Smooth muscle cell (in vitro differentiated cells): ENCODE data around the gene ADAM33. TPM values are rescaled to one million over a fixed set of nuclear protein-coding genes. Genes with fewer than 3 reads are reported as not detected.

Experiments used
- DNase-seq: peaks from one replicate; lab custom pipeline; 2025; ENCODE audit not compliant: unreplicated experiment; lab: John Stamatoyannopoulos, UW
- H2AFZ ChIP-seq: fragments of 200-600 bp; sonication (generic); 2 replicates; pipeline ENCODE4 v1.6.0; 2016; ENCODE audit warnings: antibody characterized with exemption, low read depth, mild to moderate bottlenecking
- H3F3A ChIP-seq: fragments of 200-600 bp; sonication (generic); 2 replicates; pipeline ENCODE4 v1.6.0; 2017; ENCODE audit warnings: antibody characterized with exemption, low read depth
- H3K27ac ChIP-seq: fragments of 200-600 bp; sonication (generic); 2 replicates; pipeline ENCODE4 v1.5.1; 2016; ENCODE audit warnings: low read depth, mild to moderate bottlenecking
- H3K27me3 ChIP-seq: fragments of 200-600 bp; sonication (generic); 2 replicates; pipeline ENCODE4 v1.6.1; 2016; ENCODE audit warnings: low read depth, mild to moderate bottlenecking
- H3K36me3 ChIP-seq: fragments of 200-600 bp; sonication (generic); 2 replicates; pipeline ENCODE4 v1.5.1; 2016; ENCODE audit warnings: low read depth
- H3K4me1 ChIP-seq: fragments of 200-600 bp; sonication (generic); 2 replicates; pipeline ENCODE4 v1.5.1; 2016; ENCODE audit warnings: low read depth
- H3K4me2 ChIP-seq: fragments of 200-600 bp; sonication (generic); 2 replicates; pipeline ENCODE4 v1.6.0; 2016; ENCODE audit warnings: mild to moderate bottlenecking
- H3K4me3 ChIP-seq: fragments of 200-600 bp; sonication (generic); 2 replicates; pipeline ENCODE4 v1.5.1; 2016; ENCODE audit warnings: mild to moderate bottlenecking
- H3K79me2 ChIP-seq: fragments of 200-600 bp; sonication (generic); 2 replicates; pipeline ENCODE4 v1.6.0; 2016; ENCODE audit warnings: low read depth, mild to moderate bottlenecking
- H3K9ac ChIP-seq: fragments of 200-600 bp; sonication (generic); 2 replicates; pipeline ENCODE4 v1.6.0; 2016; ENCODE audit warnings: low read depth
- H3K9me3 ChIP-seq: fragments of 200-600 bp; sonication (generic); replicated peaks from 2 replicates; pipeline ENCODE4 v1.5.1; 2016; ENCODE audit warnings: low read depth
- H4K20me1 ChIP-seq: fragments of 200-600 bp; sonication (generic); 2 replicates; pipeline ENCODE4 v1.6.0; 2016; ENCODE audit warnings: low read depth
- CTCF ChIP-seq: fragments of 200-600 bp; sonication (generic); IDR thresholded peaks from 2 replicates; pipeline ENCODE4 v1.5.1; 2017; ENCODE audit warnings: borderline replicate concordance, mild to moderate bottlenecking, antibody characterized with exemption; ENCODE audit not compliant: insufficient read depth, poor library complexity, severe bottlenecking
- WGBS: methylation state at CpG from one replicate; pipeline ENCODE4 v1.1.7; 2016; ENCODE audit warnings: low lambda C conversion rate; 5-methylcytosine and 5-hydroxymethylcytosine counted together
- polyA plus RNA-seq: library from polyadenylated mRNA; unstranded; fragments of >200 nt; fragmentation: Nextera tagmentation; extraction: Ambion mirVana; gene quantifications from 2 replicates; pipeline ENCODE4 v1.2.1, GENCODE V29; 2016
- total RNA-seq: library from RNA; depleted of rRNA; stranded (reverse); fragments of >200 nt; gene quantifications from 2 replicates; pipeline ENCODE4 v1.2.3, GENCODE V29; 2014

ADAM33 gene
- total and polyA plus RNA-seq, 2 experiments from 2014 or later = 5.1 to 7.4 TPM

GRCh38 chr20:3681352-3681930 lies 369 bp downstream of the ADAM33 start:
- H3K9me3 ChIP-seq = no peaks in the 10 kb centered on the region
- no peak for DNase-seq
- H3K27me3 ChIP-seq = peaks cover 4% of the 10 kb centered on the region
- 21% methylated on average over 31 of the region's 32 CpGs for WGBS
- H3K79me2 ChIP-seq = no peaks in the 10 kb centered on the region
- no peaks in the 10 kb centered on the region for H3K36me3 ChIP-seq
- H2AFZ ChIP-seq = peak overlapping the region; percentile 90
- H3K4me1 ChIP-seq = peaks cover 8% of the 10 kb centered on the region
- peak overlapping the region; percentile 90 for H3K4me2 ChIP-seq
- H3K4me3 ChIP-seq = peak overlapping the region; percentile 56
- H4K20me1 ChIP-seq = no peaks in the 10 kb centered on the region
- H3K27ac ChIP-seq = no peak overlapping the region
- no peak for TF ChIP-seq CTCF
- no peaks in the 10 kb centered on the region for H3F3A ChIP-seq
- no peak overlapping the region for H3K9ac ChIP-seq

GRCh38 chr20:3680701-3681351 lies 984 bp downstream of the ADAM33 start:
- peak overlapping the region; percentile 90 for H3K4me2 ChIP-seq
- H3K9me3 ChIP-seq = no peaks in the 10 kb centered on the region
- H2AFZ ChIP-seq = peak overlapping the region; percentile 59
- no peak for DNase-seq
- peak overlapping the region; percentile 56 for H3K4me3 ChIP-seq
- H3K9ac ChIP-seq = no peak overlapping the region
- H3K4me1 ChIP-seq = peaks cover 8% of the 10 kb centered on the region
- H3K36me3 ChIP-seq = no peaks in the 10 kb centered on the region
- H3F3A ChIP-seq = no peaks in the 10 kb centered on the region
- H3K27me3 ChIP-seq = peaks cover 4% of the 10 kb centered on the region
- no peaks in the 10 kb centered on the region for H3K79me2 ChIP-seq
- H3K27ac ChIP-seq = no peak overlapping the region
- TF ChIP-seq CTCF = no peak
- 80% methylated on average over 10 of the region's 15 CpGs for WGBS
- H4K20me1 ChIP-seq = no peaks in the 10 kb centered on the region

GRCh38 chr20:3679749-3680700 lies 1.8 kb downstream of the ADAM33 start:
- Histone ChIP-seq H2AFZ (no peak overlapping the region), H3K9me3 (no peaks in the 10 kb centered on the region), H3K79me2 (no peaks in the 10 kb centered on the region), H3K27ac (no peak overlapping the region), H4K20me1 (no peaks in the 10 kb centered on the region), H3K36me3 (no peaks in the 10 kb centered on the region), H3K27me3 (peaks cover 4% of the 10 kb centered on the region), H3K4me3 (no peak overlapping the region), H3K9ac (no peak overlapping the region), H3K4me1 (peaks cover 8% of the 10 kb centered on the region), H3F3A (no peaks in the 10 kb centered on the region), H3K4me2 (peak overlapping the region; percentile 90)
- DNase-seq = no peak
- WGBS = 59% methylated on average over 18 of the region's 18 CpGs
- TF ChIP-seq CTCF = no peak
